ENCODE results near the gene ONECUT2. TPM values are rescaled to one million over a fixed set of nuclear protein-coding genes. Genes with fewer than 3 reads are reported as not detected.
"Not testable (repeated sequence)": the region's sequence is repeated elsewhere in the genome, so short reads cannot be mapped to it uniquely, and the experiment has no call there.

Gene ONECUT2
- total and polyA plus RNA-seq, 2 experiments from 2014 or later: 0.82 to 1.7 TPM

GRCh38 chr18:57390044-57390443 lies 45.1 kb upstream of the ONECUT2 start (continued):
- TF ChIP-seq ZNF462 (CRISPR knock-in tag; IDR thresholded peaks at IDR 0.05) (no peak), EZH2 (IDR thresholded peaks at IDR 0.05; ENCODE audit: low read depth, unreplicated experiment) (no peak), EZH2phosphoT487 (IDR thresholded peaks at IDR 0.05; ENCODE audit: unreplicated experiment) (no peak), NANOG (IDR thresholded peaks at IDR 0.05; ENCODE audit: borderline replicate concordance) (no peak), POLR2AphosphoS5 (IDR thresholded peaks at IDR 0.05; ENCODE audit: low read depth) (no peak), ZNF114 (CRISPR knock-in tag; IDR thresholded peaks at IDR 0.05) (no peak), ZNF331 (CRISPR knock-in tag; IDR thresholded peaks at IDR 0.05; ENCODE audit: low read depth) (no peak), CREB1 (CRISPR knock-in tag; IDR thresholded peaks at IDR 0.05; ENCODE audit: low read depth) (no peak)

GRCh38 chr18:57394749-57395148 lies 40.4 kb upstream of the ONECUT2 start:
- not testable (repeated sequence) for H2AFZ ChIP-seq

GRCh38 chr18:57396831-57397230 lies 38.3 kb upstream of the ONECUT2 start:
- H3K27ac ChIP-seq (ENCODE audit: low read depth); H3K9me3 Mint-ChIP-seq; H3K4me1 ChIP-seq (ENCODE audit: insufficient read depth); H3K79me2 ChIP-seq (replicated peaks; ENCODE audit: insufficient read depth); H4K20me1 ChIP-seq (replicated peaks; ENCODE audit: insufficient read depth); H2AFZ ChIP-seq; H3K4me3 ChIP-seq; H3K4me1 Mint-ChIP-seq; ATAC-seq; H3K27me3 Mint-ChIP-seq (ENCODE audit: insufficient read depth, low read depth, poor library complexity); H3K9me2 ChIP-seq (ENCODE audit: insufficient read depth); H3K36me3 ChIP-seq (ENCODE audit: insufficient read depth); H3K36me3 Mint-ChIP-seq (ENCODE audit: low read depth); DNase-seq (ENCODE audit: low spot score); H3K4me3 Mint-ChIP-seq; H3K27me3 ChIP-seq (ENCODE audit: insufficient read depth); H3F3A ChIP-seq (replicated peaks; ENCODE audit: low read depth); H3K27ac Mint-ChIP-seq; H3K4me2 ChIP-seq: not testable (repeated sequence)

More at GRCh38 chr18:57394749-57395148, 40.4 kb upstream of the ONECUT2 start:
- H3K36me3 Mint-ChIP-seq (ENCODE audit: low read depth); H3K27ac ChIP-seq (ENCODE audit: low read depth); ATAC-seq; H3K9me3 Mint-ChIP-seq; H3K27me3 Mint-ChIP-seq (ENCODE audit: insufficient read depth, low read depth, poor library complexity); H3F3A ChIP-seq (replicated peaks; ENCODE audit: low read depth); H3K9me2 ChIP-seq (ENCODE audit: insufficient read depth); H3K27ac Mint-ChIP-seq; H3K4me1 ChIP-seq (ENCODE audit: insufficient read depth); DNase-seq (ENCODE audit: low spot score); H3K36me3 ChIP-seq (ENCODE audit: insufficient read depth); H3K4me2 ChIP-seq; H3K27me3 ChIP-seq (ENCODE audit: insufficient read depth); H3K4me1 Mint-ChIP-seq; H3K79me2 ChIP-seq (replicated peaks; ENCODE audit: insufficient read depth); H3K4me3 ChIP-seq; H3K4me3 Mint-ChIP-seq; H4K20me1 ChIP-seq (replicated peaks; ENCODE audit: insufficient read depth): not testable (repeated sequence)
